Stomach (tissue), 9 donors: ENCODE measurements around the gene MYLK2. TPM values are rescaled to one million over a fixed set of nuclear protein-coding genes. Genes with fewer than 3 reads are reported as not detected.

Experiments
- DNase-seq, 2 donors: peaks; one replicate each; pipeline versions ENCODE4 v3.0.0 to v3.0.0-alpha.2; 2013 to 2019
- H3K27ac ChIP-seq, 5 donors: fragments of 200-600 bp in 4 of 5; sonication (generic) in 4 of 5; one replicate each; pipeline ENCODE4 v1.5.1; 2013 to 2019; ENCODE audit warnings: mild to moderate bottlenecking in 1 of 5, moderate library complexity in 1 of 5
- H3K27me3 ChIP-seq, 3 donors: fragments of 200-600 bp; sonication (generic); one replicate each; pipeline ENCODE4 v1.5.1; 2017 to 2019; ENCODE audit warnings: mixed run types in 1 of 3
- H3K36me3 ChIP-seq, 4 donors: fragments of 200-600 bp; sonication (generic); 1 replicate in 3 of 4; 2 replicates in 1 of 4; pipeline ENCODE4 v1.5.1; 2016 to 2019
- H3K4me1 ChIP-seq, 4 donors: fragments of 200-600 bp; sonication (generic); one replicate each; pipeline ENCODE4 v1.5.1; 2016 to 2019
- H3K4me3 ChIP-seq, 4 donors: fragments of 200-600 bp; sonication (generic) in 3 of 4; one replicate each; pipeline ENCODE4 v1.5.1; 2016 to 2019; ENCODE audit warnings: mild to moderate bottlenecking in 1 of 4
- H3K9me3 ChIP-seq, 4 donors: fragments of 200-600 bp; sonication (generic); one replicate each; pipeline ENCODE4 v1.5.1; 2016 to 2019
- EP300 ChIP-seq: sonication (generic); formaldehyde crosslinking; IDR thresholded peaks from one replicate; pipeline ENCODE4 v1.6.1; 2017; ENCODE audit warnings: antibody characterized with exemption
- POLR2A ChIP-seq, 4 donors: fragments of 450-650 bp; IDR thresholded peaks; one replicate each; pipeline ENCODE4 v1.6.1; 2016; ENCODE audit warnings: antibody characterized with exemption in 4 of 4, control low read depth in 2 of 4, mild to moderate bottlenecking in 1 of 4, moderate library complexity in 1 of 4
- POLR2AphosphoS5 ChIP-seq, 3 donors: sonication (generic); formaldehyde crosslinking; IDR thresholded peaks; one replicate each; pipeline ENCODE4 v1.6.1; 2016; ENCODE audit warnings: antibody characterized with exemption in 3 of 3
- WGBS, 5 donors: extraction: QIAGEN DNeasy Blood & Tissue Kit in 3 of 5; methylation state at CpG; one replicate each; pipeline versions ENCODE4 v1.1.5 to v1.1.7; 2013 to 2018; 5-methylcytosine and 5-hydroxymethylcytosine counted together
- intact Hi-C: fragments of 100-400 bp; cut with DNase I; formaldehyde crosslinking; loops from one replicate; pipeline ENCODE4 v1.15.1; 2023; ENCODE audit warnings: low total_unique reads
- polyA plus RNA-seq, 3 donors: library from polyadenylated mRNA; stranded (reverse); fragments of 200-250 nt; gene quantifications; one replicate each; pipeline ENCODE4 v1.2.3, GENCODE V29; 2013
- total RNA-seq, 5 donors: library from RNA; depleted of rRNA; stranded (reverse); fragments of >200 nt; gene quantifications; one replicate each; pipeline versions ENCODE4 v1.1.0 to v1.2.3, GENCODE V29; 2014 to 2016
- TF ChIP-seq, protein P1 (sequence below), 7 experiments: fragments of 450-650 bp in 4 of 7; fragments of 200-600 bp in 3 of 7; sonication (generic) in 3 of 7; IDR thresholded peaks; one replicate each; pipeline ENCODE4 v1.5.1; 2016 to 2019; ENCODE audit warnings: antibody characterized with exemption in 7 of 7, control low read depth in 2 of 7, mild to moderate bottlenecking in 1 of 7
- donor health status: healthy with polysubstance abuse.
- donor health status: Bipolar disorder and iron deficiency.
- donor health status: healthy.

The MYLK2 gene
- total and polyA plus RNA-seq, 8 donors: 0.19 to 0.45 (median 0.37) TPM; not detected in 3

DNA sequence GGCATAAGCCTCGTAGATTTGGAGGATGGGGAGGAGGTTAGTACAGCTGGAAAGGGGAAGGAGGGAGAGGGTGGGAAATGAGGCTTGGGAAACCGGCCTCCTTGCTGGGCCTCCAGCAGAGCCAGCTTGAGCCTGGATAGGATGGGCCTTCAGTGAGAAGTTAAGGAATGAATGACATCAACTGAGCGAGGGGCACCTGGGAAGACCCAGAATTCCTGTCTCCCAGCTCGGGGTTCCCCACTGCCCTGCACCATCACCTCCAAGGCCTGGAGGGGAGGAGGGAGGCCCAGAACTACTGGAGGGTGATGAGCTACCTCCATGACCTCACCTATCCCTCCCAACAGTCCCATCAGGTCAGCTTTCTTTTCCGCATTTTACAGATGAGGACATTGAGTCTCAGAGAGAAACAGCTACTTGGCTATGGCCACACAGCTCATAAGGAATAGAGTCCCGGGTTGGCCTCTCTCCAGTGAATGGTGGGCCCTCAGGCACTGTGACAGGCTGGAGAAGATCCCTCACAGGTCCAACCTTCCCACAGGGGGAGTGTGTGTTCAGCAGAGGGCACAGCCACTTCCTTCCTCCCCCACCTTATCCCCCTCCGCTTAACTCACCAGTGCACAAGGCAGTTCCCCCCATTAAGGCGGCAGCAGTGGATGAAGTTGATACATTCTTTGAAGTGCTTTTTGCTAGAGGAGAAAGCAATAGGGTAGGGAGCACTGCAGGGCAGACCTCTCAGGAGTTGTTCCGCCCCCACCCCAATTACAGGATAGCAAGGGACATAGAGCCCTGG, 44.3 kb downstream of the MYLK2 start:
- Histone ChIP-seq H3K4me3 (no peak overlapping the region), H3K4me1 (peaks cover 11 to 20% (median 19%) of the 10 kb centered on the region in 4 donors), H3K27ac (no peak overlapping the region), H3K9me3 (no peaks in the 10 kb centered on the region), H3K27me3 (peaks cover 0 to 35% (median 14%) of the 10 kb centered on the region in 3 donors), H3K36me3 (no peaks in the 10 kb centered on the region)
- intact Hi-C loops: no loop called here
- WGBS, 5 donors: 84 to 93% (median 89%) methylated on average over 9 of the region's 9 CpGs
- no peak for DNase-seq
- TF ChIP-seq EP300: no peak
- TF ChIP-seq POLR2A (IDR thresholded peaks at IDR 0.05): no peak
- TF ChIP-seq, protein P1, sequence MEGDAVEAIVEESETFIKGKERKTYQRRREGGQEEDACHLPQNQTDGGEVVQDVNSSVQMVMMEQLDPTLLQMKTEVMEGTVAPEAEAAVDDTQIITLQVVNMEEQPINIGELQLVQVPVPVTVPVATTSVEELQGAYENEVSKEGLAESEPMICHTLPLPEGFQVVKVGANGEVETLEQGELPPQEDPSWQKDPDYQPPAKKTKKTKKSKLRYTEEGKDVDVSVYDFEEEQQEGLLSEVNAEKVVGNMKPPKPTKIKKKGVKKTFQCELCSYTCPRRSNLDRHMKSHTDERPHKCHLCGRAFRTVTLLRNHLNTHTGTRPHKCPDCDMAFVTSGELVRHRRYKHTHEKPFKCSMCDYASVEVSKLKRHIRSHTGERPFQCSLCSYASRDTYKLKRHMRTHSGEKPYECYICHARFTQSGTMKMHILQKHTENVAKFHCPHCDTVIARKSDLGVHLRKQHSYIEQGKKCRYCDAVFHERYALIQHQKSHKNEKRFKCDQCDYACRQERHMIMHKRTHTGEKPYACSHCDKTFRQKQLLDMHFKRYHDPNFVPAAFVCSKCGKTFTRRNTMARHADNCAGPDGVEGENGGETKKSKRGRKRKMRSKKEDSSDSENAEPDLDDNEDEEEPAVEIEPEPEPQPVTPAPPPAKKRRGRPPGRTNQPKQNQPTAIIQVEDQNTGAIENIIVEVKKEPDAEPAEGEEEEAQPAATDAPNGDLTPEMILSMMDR (IDR thresholded peaks at IDR 0.05): no peak
- no peak for TF ChIP-seq POLR2AphosphoS5 (IDR thresholded peaks at IDR 0.05)

DNA sequence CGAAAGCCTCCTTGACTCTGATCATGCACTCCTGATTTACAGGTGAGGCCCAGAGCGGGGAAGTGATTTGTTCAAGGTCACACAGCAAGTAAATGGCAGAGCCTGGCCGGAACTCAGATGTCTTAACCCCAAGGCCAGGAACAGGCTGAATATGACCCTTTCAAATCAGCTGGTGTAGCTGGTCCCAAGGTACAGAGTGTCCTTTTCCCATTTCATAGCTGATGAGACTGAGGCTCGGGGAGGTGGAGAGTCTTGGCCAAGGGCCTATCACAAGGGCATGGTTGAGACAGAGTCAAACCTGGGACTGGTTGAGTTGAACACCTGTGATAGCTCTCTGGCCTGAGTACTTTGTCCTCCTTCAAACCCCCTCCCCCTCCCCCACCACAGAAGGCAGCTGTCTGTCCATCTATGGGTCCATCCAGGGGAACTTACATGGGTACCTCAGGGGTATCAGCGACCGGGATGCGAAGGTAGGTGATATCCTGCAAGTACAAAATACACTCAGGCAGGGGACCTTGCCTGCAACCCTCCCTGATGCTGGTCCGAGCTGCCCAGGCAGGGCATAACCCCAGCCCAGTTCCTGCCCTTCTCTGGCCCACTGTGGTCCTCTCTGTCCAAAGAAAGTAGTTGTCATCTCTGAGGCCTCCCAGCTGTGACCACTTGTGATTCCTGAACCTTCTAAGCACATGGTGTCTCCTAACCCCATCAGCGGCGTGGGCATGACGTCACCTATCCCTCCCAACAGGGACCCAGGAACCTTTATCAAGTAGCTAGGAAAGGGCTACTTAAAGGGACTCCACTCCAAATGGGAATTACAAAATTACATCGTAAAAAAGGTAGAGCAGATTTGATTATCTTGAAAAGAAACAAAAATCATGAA, 45.6 kb downstream of the MYLK2 start:
- TF ChIP-seq EP300 (no peak), POLR2A (IDR thresholded peaks at IDR 0.05) (no peak), POLR2AphosphoS5 (IDR thresholded peaks at IDR 0.05) (no peak)
- TF ChIP-seq, protein P1 (IDR thresholded peaks at IDR 0.05): no peak
- DNase-seq: no peak
- Histone ChIP-seq H3K4me3 (no peak overlapping the region), H3K27ac (no peak overlapping the region), H3K9me3 (no peaks in the 10 kb centered on the region), H3K27me3 (peaks cover 0 to 35% (median 25%) of the 10 kb centered on the region in 3 donors), H3K4me1 (peaks cover 16 to 29% (median 28%) of the 10 kb centered on the region in 4 donors), H3K36me3 (no peaks in the 10 kb centered on the region)
- intact Hi-C loops: no loop called here
- WGBS, 5 donors: 72 to 92% (median 84%) methylated on average over 10 to 12 of the region's 12 CpGs

DNA sequence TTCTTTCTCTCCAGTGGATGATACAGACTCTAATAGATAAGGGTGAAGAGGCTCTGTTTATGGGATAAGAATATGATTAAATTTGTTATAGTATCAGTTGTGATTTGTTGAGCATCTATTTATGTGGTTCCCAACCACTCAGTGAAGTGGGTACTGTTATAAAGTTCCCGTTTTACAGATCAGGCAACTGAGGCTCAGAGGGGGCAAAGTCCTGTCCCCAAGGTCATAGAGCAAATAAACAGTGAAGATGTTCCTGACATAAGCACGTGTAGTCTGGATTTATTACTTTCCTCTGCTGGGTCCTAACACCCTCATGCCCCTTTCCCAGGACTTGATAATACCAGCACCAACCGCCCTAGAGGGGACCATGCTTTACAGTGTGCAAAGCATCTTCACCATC, 47.1 kb downstream of the MYLK2 start:
- peaks cover 7 to 31% (median 31%) of the 10 kb centered on the region in 4 donors for H3K4me1 ChIP-seq
- no peak for TF ChIP-seq EP300
- TF ChIP-seq, protein P1 (IDR thresholded peaks at IDR 0.05): no peak
- no peak for TF ChIP-seq POLR2A (IDR thresholded peaks at IDR 0.05)
- no peak for TF ChIP-seq POLR2AphosphoS5 (IDR thresholded peaks at IDR 0.05)
- DNase-seq: no peak
- peaks cover 0 to 35% (median 28%) of the 10 kb centered on the region in 3 donors for H3K27me3 ChIP-seq
- no peaks in the 10 kb centered on the region for H3K9me3 ChIP-seq
- intact Hi-C loops: no loop called here
- whole genome bisulfite sequencing, 5 donors: 60 to 79% (median 75%) methylated on average over 3 of the region's 3 CpGs
- H3K36me3 ChIP-seq: no peaks in the 10 kb centered on the region
- no peak overlapping the region for H3K27ac ChIP-seq
- H3K4me3 ChIP-seq: no peak overlapping the region
